ENCODE results near the gene EPB42.

DNA sequence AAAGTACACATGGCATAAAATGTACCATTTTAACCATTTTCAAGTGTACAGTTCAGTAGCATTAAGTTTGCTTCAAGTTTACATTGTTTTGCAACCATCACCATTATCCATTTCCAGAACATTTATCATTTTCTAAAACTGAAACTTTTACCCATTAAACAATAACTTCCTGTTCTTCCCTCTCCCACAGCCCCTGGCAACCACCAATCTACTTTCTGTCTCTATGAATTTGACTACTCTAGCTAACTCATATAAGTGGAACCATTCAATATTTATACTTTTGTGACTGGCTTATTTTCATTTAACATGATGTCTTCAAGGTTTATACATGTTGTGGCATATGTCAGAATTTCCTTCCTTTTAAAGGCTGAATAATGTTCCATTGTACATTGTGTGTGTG, 67.5 kb downstream of the EPB42 start:
- TF ChIP-seq, protein P1, sequence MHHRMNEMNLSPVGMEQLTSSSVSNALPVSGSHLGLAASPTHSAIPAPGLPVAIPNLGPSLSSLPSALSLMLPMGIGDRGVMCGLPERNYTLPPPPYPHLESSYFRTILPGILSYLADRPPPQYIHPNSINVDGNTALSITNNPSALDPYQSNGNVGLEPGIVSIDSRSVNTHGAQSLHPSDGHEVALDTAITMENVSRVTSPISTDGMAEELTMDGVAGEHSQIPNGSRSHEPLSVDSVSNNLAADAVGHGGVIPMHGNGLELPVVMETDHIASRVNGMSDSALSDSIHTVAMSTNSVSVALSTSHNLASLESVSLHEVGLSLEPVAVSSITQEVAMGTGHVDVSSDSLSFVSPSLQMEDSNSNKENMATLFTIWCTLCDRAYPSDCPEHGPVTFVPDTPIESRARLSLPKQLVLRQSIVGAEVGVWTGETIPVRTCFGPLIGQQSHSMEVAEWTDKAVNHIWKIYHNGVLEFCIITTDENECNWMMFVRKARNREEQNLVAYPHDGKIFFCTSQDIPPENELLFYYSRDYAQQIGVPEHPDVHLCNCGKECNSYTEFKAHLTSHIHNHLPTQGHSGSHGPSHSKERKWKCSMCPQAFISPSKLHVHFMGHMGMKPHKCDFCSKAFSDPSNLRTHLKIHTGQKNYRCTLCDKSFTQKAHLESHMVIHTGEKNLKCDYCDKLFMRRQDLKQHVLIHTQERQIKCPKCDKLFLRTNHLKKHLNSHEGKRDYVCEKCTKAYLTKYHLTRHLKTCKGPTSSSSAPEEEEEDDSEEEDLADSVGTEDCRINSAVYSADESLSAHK (tag by site-specific recombination; IDR thresholded peaks at IDR 0.05): no peak
- TF ChIP-seq ZNF629 (tag by site-specific recombination; IDR thresholded peaks at IDR 0.05): no peak
- TF ChIP-seq YY1 (tag by site-specific recombination; IDR thresholded peaks at IDR 0.05): no peak
- TF ChIP-seq KLF16 (tag by site-specific recombination; IDR thresholded peaks at IDR 0.05): no peak
- no peak for TF ChIP-seq ZNF24 (tag by site-specific recombination; IDR thresholded peaks at IDR 0.05)
- no peak for TF ChIP-seq ZNF76 (tag by site-specific recombination; IDR thresholded peaks at IDR 0.05; ENCODE audit: borderline replicate concordance, low read depth)
- TF ChIP-seq CTCF (tag by site-specific recombination; IDR thresholded peaks at IDR 0.05): no peak
- TF ChIP-seq, protein P2, sequence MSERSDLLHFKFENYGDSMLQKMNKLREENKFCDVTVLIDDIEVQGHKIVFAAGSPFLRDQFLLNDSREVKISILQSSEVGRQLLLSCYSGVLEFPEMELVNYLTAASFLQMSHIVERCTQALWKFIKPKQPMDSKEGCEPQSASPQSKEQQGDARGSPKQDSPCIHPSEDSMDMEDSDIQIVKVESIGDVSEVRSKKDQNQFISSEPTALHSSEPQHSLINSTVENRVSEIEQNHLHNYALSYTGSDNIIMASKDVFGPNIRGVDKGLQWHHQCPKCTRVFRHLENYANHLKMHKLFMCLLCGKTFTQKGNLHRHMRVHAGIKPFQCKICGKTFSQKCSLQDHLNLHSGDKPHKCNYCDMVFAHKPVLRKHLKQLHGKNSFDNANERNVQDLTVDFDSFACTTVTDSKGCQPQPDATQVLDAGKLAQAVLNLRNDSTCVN (tag by site-specific recombination; optimal IDR thresholded peaks at IDR 0.05): no peak
- no peak for TF ChIP-seq ZNF830 (tag by site-specific recombination; IDR thresholded peaks at IDR 0.05; ENCODE audit: low read depth)
- no peak for TF ChIP-seq ZEB2 (tag by site-specific recombination; IDR thresholded peaks at IDR 0.05)
- no peak for TF ChIP-seq ZNF423 (tag by site-specific recombination; IDR thresholded peaks at IDR 0.05)
- no peak for TF ChIP-seq PBX3 (CRISPR knock-in tag; IDR thresholded peaks at IDR 0.05)
- TF ChIP-seq, protein P3, sequence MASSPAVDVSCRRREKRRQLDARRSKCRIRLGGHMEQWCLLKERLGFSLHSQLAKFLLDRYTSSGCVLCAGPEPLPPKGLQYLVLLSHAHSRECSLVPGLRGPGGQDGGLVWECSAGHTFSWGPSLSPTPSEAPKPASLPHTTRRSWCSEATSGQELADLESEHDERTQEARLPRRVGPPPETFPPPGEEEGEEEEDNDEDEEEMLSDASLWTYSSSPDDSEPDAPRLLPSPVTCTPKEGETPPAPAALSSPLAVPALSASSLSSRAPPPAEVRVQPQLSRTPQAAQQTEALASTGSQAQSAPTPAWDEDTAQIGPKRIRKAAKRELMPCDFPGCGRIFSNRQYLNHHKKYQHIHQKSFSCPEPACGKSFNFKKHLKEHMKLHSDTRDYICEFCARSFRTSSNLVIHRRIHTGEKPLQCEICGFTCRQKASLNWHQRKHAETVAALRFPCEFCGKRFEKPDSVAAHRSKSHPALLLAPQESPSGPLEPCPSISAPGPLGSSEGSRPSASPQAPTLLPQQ (tag by site-specific recombination; IDR thresholded peaks at IDR 0.05): no peak
